Measurements from ENCODE around the gene COX8A. TPM values are rescaled to one million over a fixed set of nuclear protein-coding genes. Genes with fewer than 3 reads are reported as not detected.

COX8A gene
- total RNA-seq, 1 donor from 2014 or later: 539 TPM

GRCh38 chr11:63986932-63987513, 12.6 kb downstream of the COX8A start:
- DNase-seq (ENCODE audit: low read depth): no peak
- TF ChIP-seq, protein P1, sequence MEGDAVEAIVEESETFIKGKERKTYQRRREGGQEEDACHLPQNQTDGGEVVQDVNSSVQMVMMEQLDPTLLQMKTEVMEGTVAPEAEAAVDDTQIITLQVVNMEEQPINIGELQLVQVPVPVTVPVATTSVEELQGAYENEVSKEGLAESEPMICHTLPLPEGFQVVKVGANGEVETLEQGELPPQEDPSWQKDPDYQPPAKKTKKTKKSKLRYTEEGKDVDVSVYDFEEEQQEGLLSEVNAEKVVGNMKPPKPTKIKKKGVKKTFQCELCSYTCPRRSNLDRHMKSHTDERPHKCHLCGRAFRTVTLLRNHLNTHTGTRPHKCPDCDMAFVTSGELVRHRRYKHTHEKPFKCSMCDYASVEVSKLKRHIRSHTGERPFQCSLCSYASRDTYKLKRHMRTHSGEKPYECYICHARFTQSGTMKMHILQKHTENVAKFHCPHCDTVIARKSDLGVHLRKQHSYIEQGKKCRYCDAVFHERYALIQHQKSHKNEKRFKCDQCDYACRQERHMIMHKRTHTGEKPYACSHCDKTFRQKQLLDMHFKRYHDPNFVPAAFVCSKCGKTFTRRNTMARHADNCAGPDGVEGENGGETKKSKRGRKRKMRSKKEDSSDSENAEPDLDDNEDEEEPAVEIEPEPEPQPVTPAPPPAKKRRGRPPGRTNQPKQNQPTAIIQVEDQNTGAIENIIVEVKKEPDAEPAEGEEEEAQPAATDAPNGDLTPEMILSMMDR (conservative IDR thresholded peaks at IDR 0.05; ENCODE audit: low read depth, low read length): no peak
- H3K4me3 ChIP-seq (ENCODE audit: low read depth, low read length): peak overlapping the region; percentile 98

DNA sequence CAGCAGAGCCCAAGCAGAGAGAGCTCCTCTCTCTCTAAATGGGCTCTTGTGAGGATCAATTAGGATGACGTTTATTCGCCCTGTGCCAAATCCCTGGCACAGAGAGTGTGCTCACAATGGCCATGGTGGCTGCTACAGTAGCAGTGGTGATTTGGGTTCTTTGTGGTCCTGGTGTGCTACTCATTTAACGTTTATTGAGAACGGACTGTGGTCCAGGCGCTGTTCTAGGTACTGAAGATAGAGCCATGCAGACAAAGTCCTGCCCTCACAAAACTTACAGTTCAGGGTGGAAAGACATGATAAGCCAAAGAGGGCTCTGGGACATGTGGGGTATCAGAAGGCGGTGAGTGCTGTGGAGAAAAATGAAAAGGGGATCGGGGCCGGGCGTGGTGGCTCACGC, 17.1 kb downstream of the COX8A start:
- no peak overlapping the region for H3K4me3 ChIP-seq (ENCODE audit: low read depth, low read length)
- TF ChIP-seq, protein P1 (conservative IDR thresholded peaks at IDR 0.05; ENCODE audit: low read depth, low read length): no peak
- DNase-seq (ENCODE audit: low read depth): no peak

- TF ChIP-seq, protein P1 (conservative IDR thresholded peaks at IDR 0.05; ENCODE audit: low read depth, low read length): no peak
- no peak for DNase-seq (ENCODE audit: low read depth)
- no peak overlapping the region for H3K4me3 ChIP-seq (ENCODE audit: low read depth, low read length)
These were observed 18.7 kb downstream of the COX8A start for GRCh38 chr11:63993100-63993499.

DNA sequence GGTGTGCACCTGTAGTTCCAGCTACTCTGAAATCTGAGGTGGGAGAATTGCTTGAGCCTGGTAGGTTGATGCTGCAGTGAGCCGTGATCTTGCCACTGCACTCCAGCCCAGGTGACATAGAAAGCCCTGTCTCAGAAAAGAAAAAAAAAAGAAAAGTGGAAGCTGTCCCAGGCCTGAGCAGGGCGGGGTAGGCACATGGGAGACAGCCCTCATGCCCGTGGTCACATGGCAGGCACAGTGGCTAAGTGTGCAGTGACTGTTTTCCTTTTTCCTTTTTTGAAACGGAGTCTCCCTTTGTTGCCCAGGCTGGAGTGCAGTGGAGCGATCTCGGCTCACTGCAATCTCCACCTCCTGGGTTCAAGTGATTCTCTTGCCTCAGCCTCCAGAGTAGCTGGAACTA, 19.6 kb downstream of the COX8A start:
- no peak for DNase-seq (ENCODE audit: low read depth)
- TF ChIP-seq, protein P1 (conservative IDR thresholded peaks at IDR 0.05; ENCODE audit: low read depth, low read length): no peak
- H3K4me3 ChIP-seq (ENCODE audit: low read depth, low read length): no peak overlapping the region

DNA sequence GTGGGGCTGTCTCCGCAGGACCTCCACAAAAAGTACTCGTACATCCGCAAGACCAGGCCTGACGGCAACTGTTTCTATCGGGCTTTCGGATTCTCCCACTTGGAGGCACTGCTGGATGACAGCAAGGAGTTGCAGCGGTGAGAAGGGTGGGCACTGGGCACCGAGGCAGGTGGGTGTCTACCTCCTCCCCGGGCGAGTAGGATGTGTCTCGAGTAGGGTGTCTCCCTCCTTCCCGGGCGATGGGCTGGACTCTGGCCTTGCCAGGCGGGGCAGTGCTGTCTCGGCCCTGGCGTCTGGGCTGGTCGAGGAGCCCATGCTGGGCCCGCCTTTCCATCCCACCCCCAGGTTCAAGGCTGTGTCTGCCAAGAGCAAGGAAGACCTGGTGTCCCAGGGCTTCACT, 22.1 kb downstream of the COX8A start:
- DNase-seq (ENCODE audit: low read depth): no peak
- TF ChIP-seq, protein P1 (conservative IDR thresholded peaks at IDR 0.05; ENCODE audit: low read depth, low read length): no peak
- no peak overlapping the region for H3K4me3 ChIP-seq (ENCODE audit: low read depth, low read length)

GRCh38 chr11:63997104-63997700, 22.8 kb downstream of the COX8A start:
- TF ChIP-seq, protein P1 (conservative IDR thresholded peaks at IDR 0.05; ENCODE audit: low read depth, low read length): no peak
- H3K4me3 ChIP-seq (ENCODE audit: low read depth, low read length): no peak overlapping the region
- no peak for DNase-seq (ENCODE audit: low read depth)

GRCh38 chr11:63997801-63998337, 23.4 kb downstream of the COX8A start:
- TF ChIP-seq, protein P1 (conservative IDR thresholded peaks at IDR 0.05; ENCODE audit: low read depth, low read length): no peak
- no peak for DNase-seq (ENCODE audit: low read depth)
- H3K4me3 ChIP-seq (ENCODE audit: low read depth, low read length): no peak overlapping the region

Measured in epithelial cell of proximal tubule (primary cell).